Measurements from ENCODE around the gene AJM1. TPM values are rescaled to one million over a fixed set of nuclear protein-coding genes. Genes with fewer than 3 reads are reported as not detected.
A peak's percentile ranks its signal among the peaks of the same experiment; 100 is the strongest.
"Not testable (repeated sequence)": the region's sequence is repeated elsewhere in the genome, so short reads cannot be mapped to it uniquely, and the experiment has no call there.

The AJM1 gene
- total RNA-seq, 4 donors from 2014 or later: 0.83 to 4.7 (median 2.3) TPM

GRCh38 chr9:136838314-136839228 is 3.7 kb upstream of the AJM1 start:
- peaks cover 3 to 11% of the 10 kb centered on the region in 2 donors for H3K36me3 ChIP-seq
- 86 to 94% methylated on average over 7 to 17 of the region's 29 CpGs for WGBS, 2 donors

DNA sequence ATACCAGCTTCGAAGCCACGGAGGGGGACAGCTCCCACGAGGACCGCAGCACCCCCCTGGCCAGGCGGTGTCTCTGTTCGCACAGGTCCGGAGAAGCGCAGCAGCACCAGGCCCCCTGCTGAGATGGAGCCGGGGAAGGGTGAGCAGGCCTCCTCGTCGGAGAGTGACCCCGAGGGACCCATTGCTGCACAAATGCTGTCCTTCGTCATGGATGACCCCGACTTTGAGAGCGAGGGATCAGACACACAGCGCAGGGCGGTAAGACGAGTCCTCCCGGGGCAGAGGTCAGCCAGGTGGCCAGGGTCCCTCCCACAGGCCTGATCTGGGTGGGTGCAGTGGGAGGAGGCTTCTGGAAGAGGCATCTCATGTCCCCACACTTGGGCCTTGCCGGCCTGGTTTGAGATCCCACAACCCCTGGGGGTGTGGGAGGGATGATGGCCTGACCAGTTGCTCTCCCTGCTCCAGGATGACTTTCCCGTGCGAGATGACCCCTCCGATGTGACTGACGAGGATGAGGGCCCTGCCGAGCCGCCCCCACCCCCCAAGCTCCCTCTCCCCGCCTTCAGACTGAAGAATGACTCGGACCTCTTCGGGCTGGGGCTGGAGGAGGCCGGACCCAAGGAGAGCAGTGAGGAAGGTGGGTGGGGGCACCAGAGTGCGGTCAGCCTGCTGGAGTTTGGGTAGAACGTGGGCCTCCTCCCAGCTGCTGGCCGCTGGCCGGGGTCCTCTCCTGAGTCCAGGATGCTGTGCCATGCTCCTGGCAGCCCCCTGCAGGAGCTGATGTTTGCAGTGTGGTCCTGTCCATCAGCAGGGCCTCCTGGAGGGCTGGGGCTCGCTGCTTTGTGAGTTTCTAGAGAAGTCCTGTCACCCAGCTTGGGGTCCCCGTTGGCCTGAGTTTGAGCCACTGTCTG is 2.8 kb upstream of the AJM1 start:
- 92% methylated on average over 15 to 35 of the region's 36 CpGs for WGBS, 2 donors
- H3K4me3 ChIP-seq (replicated peaks in 1 of 3): no peak overlapping the region
- H3K9me3 ChIP-seq: no peaks in the 10 kb centered on the region
- H3K27me3 ChIP-seq: no peaks in the 10 kb centered on the region
- H3K4me1 ChIP-seq: peaks cover 33 to 37% of the 10 kb centered on the region in 2 donors
- no peak for DNase-seq
- peaks cover 3 to 11% of the 10 kb centered on the region in 2 donors for H3K36me3 ChIP-seq
- intact Hi-C loops (cut with DNase I): loop anchor here (10.0 kb wide), 1 partner anchor 195 kb away; the partner anchor contains the start of gene FUT7
- TF ChIP-seq POLR2A (IDR thresholded peaks at IDR 0.05): no peak
- TF ChIP-seq CTCF (IDR thresholded peaks at IDR 0.05): no peak
- H3K27ac ChIP-seq: no peak overlapping the region

More at GRCh38 chr9:136838314-136839228, 3.7 kb upstream of the AJM1 start:
- H3K4me3 ChIP-seq (replicated peaks in 1 of 3): no peak overlapping the region
- intact Hi-C loops (cut with DNase I): no loop called here
- no peak overlapping the region for H3K27ac ChIP-seq
- TF ChIP-seq POLR2A (IDR thresholded peaks at IDR 0.05) (no peak), CTCF (IDR thresholded peaks at IDR 0.05) (no peak)
- peaks cover 27 to 29% of the 10 kb centered on the region in 2 donors for H3K4me1 ChIP-seq
- H3K9me3 ChIP-seq: no peaks in the 10 kb centered on the region
- H3K27me3 ChIP-seq: no peaks in the 10 kb centered on the region
- no peak for DNase-seq

DNA sequence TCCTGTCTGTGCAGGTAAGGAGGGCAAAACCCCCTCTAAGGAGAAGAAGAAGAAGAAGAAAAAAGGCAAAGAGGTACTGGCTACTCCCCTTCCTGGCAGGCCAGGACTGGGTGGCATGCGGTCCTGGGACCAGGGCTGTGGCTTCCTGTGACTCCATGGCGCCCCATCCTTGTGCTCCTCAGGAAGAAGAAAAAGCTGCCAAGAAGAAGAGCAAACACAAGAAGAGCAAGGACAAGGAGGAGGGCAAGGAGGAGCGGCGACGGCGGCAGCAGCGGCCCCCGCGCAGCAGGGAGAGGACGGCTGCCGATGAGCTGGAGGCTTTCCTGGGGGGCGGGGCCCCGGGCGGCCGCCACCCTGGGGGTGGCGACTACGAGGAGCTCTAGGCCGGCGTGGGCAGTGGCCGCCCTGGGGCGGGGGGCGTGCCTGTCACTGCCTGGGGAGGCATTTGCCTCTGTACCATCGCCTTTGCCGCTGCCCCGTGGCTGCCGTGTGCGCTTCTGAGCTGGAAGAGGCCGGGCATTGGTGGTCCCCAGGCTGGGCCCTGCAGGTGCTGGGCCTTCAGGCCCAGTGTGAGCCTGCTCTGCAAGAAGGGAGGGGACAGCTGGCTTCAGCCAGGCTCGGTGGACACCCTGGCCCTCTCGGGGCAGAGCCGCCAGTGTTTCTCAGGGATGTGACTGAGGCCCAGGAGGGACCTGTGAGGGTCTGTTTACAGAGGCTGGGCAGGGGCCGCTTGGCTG is 2.0 kb upstream of the AJM1 start:
- intact Hi-C loops (cut with DNase I): loop anchor here (10.0 kb wide), 1 partner anchor 194 kb away; the partner anchor contains the start of gene FUT7
- DNase-seq: no peak
- no peak overlapping the region for H3K27ac ChIP-seq
- TF ChIP-seq CTCF (IDR thresholded peaks at IDR 0.05) (no peak), POLR2A (IDR thresholded peaks at IDR 0.05) (no peak)
- WGBS, 2 donors: 74 to 75% methylated on average over 18 to 23 of the region's 32 CpGs
- H3K36me3 ChIP-seq: peaks cover 3 to 11% of the 10 kb centered on the region in 2 donors
- no peak overlapping the region for H3K4me3 ChIP-seq (replicated peaks in 1 of 3)
- H3K27me3 ChIP-seq: no peaks in the 10 kb centered on the region
- H3K4me1 ChIP-seq: peaks cover 33 to 37% of the 10 kb centered on the region in 2 donors
- H3K9me3 ChIP-seq: no peaks in the 10 kb centered on the region

- DNase-seq: peak; percentile 83 to 88
- intact Hi-C loops (cut with DNase I): loop anchor here (10.0 kb wide), 1 partner anchor 194 kb away; the partner anchor contains the start of gene FUT7
- no peaks in the 10 kb centered on the region for H3K9me3 ChIP-seq
- H3K36me3 ChIP-seq: peaks cover 3 to 11% of the 10 kb centered on the region in 2 donors
- no peak overlapping the region for H3K4me3 ChIP-seq (replicated peaks in 1 of 3)
- peaks cover 33 to 42% of the 10 kb centered on the region in 2 donors for H3K4me1 ChIP-seq
- no peak overlapping the region for H3K27ac ChIP-seq
- TF ChIP-seq CTCF (IDR thresholded peaks at IDR 0.05) (peak in 1 of 6 experiments; percentile 12), POLR2A (IDR thresholded peaks at IDR 0.05) (no peak)
- WGBS, 2 donors: 61 to 68% methylated on average over 16 to 24 of the region's 28 CpGs
- no peaks in the 10 kb centered on the region for H3K27me3 ChIP-seq
Measured at GRCh38 chr9:136840877-136841645, 1.2 kb upstream of the AJM1 start.

DNA sequence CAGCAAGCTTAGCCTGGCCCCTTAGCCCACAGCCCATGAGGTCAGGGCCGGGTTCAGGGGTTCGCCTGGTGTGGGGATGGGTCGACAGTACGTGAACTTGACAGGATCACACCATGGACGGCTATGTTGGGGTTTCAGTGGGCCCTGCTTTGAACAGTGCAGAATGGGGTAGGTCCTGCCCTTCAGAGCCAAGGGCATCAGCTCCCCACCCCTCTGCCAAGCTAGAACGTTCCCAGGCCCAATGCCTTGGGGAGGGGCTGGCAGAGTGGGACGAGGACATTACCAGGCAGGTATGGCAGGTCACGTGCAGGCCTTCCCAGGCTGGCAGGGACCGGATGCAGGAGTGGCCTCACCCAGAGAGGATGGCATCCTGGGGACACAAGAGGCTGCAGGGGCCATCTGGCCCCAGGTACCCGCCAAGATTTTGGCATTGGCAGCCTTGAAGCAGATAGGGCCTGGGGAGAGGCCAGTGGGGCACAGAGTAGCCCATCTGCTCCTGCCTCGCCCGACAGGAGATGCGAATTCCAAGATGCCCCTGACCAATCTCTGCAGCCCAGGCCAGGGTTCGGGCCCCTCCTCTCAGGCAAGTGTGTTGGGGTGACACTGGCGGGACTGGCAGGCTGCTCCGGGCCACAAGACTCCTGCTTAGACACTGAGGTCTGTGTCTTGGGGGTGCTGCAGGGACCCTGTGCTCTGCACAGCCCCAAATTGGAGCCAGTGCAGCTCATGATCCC is 465 bp upstream of the AJM1 start:
- 54 to 90% methylated on average over 5 to 14 of the region's 16 CpGs for WGBS, 2 donors
- Histone ChIP-seq H3K4me1 (peaks cover 33 to 48% of the 10 kb centered on the region in 2 donors), H3K36me3 (peaks cover 3 to 11% of the 10 kb centered on the region in 2 donors)
- not testable (repeated sequence) for H3K4me3 ChIP-seq (replicated peaks in 1 of 3); H3K27ac ChIP-seq; H3K9me3 ChIP-seq; H3K27me3 ChIP-seq
- intact Hi-C loops (cut with DNase I): loop anchor here (10.0 kb wide), 1 partner anchor 193 kb away; the partner anchor contains the start of gene FUT7
- DNase-seq: peak; percentile 40 to 48

DNA sequence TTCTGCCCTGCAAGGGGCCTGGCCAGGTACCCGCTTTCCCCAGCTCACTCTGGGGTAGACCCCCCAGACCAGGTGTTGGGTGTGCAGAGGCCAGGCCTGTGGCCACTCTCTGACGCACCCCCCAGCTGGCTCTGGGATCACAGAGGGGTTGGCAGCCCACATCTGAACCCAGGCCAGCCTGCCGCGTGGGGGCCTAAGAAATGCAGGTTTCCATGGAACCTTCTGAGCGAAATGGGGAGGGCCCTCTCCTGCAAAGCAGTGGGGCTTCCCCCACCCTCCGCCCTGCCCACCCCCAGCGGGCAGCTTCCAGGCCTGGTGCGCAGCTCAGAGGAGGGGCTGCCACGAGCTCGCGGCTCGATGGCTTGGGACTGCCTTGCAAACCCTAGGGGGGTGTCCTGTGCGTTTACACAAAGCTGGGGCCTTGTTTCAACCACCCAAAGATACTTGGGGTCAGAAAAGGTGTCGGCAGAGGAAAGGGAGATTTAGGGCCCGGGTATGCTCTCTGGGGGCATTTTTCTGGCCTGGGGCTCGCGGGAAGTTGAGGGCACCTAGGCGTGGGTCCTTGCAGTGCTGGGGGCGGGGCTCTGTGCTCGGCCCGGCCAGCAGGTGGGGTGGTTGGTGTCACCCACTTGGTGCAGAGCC is 1.0 kb downstream of the AJM1 start:
- not testable (repeated sequence) for H3K27ac ChIP-seq; H3K9me3 ChIP-seq; H3K27me3 ChIP-seq; DNase-seq; H3K4me3 ChIP-seq (replicated peaks in 1 of 3)
- Histone ChIP-seq H3K4me1 (peaks cover 40 to 56% of the 10 kb centered on the region in 2 donors), H3K36me3 (peaks cover 3 to 11% of the 10 kb centered on the region in 2 donors)
- intact Hi-C loops (cut with DNase I): loop anchor here (10.0 kb wide), 1 partner anchor 192 kb away; the partner anchor contains the start of gene FUT7
- 7 to 26% methylated on average over 8 to 9 of the region's 21 CpGs for WGBS, 2 donors

All from thyroid gland (tissue), 4 donors.